ENCODE results near the gene CENPF. TPM values are rescaled to one million over a fixed set of nuclear protein-coding genes. Genes with fewer than 3 reads are reported as not detected.
"Not testable (repeated sequence)": the region's sequence is repeated elsewhere in the genome, so short reads cannot be mapped to it uniquely, and the experiment has no call there.

The CENPF gene
- total and polyA plus RNA-seq, 4 donors, result 1.2 to 9.7 (median 1.9) TPM

- ATAC-seq (ENCODE audit: insufficient read depth, low FRiP score); H3K36me3 ChIP-seq (ENCODE audit: control insufficient read depth in 4 of 4, insufficient read depth in 4 of 4, low read length in 4 of 4); H3K9me3 ChIP-seq (ENCODE audit: control insufficient read depth in 4 of 4, insufficient read depth in 3 of 4, low read length in 3 of 4); H3K27ac ChIP-seq (ENCODE audit: low read depth in 1 of 2, low read length in 1 of 2); H3K4me3 ChIP-seq; H3K27me3 ChIP-seq (ENCODE audit: control insufficient read depth in 3 of 3, insufficient read depth in 3 of 3, low read length in 2 of 3); H3K4me1 ChIP-seq (ENCODE audit: control insufficient read depth in 5 of 5, insufficient read depth in 5 of 5, low read length in 5 of 5); H3K9ac ChIP-seq (ENCODE audit: insufficient read depth in 1 of 2, low read length in 2 of 2); DNase-seq: not testable (repeated sequence)
- WGBS, 2 donors, result 98 to 99% methylated on average over 31 to 43 of the region's 43 CpGs
Measured at GRCh38 chr1:214608817-214609216, 5.8 kb downstream of the CENPF start.

- Histone ChIP-seq H3K4me3 (no peak overlapping the region), H3K9ac (ENCODE audit: insufficient read depth in 1 of 2, low read length in 2 of 2) (no peak overlapping the region), H3K27me3 (ENCODE audit: control insufficient read depth in 3 of 3, insufficient read depth in 3 of 3, low read length in 2 of 3) (no peaks in the 10 kb centered on the region), H3K27ac (ENCODE audit: low read depth in 1 of 2, low read length in 1 of 2) (no peak overlapping the region), H3K36me3 (ENCODE audit: control insufficient read depth in 4 of 4, insufficient read depth in 4 of 4, low read length in 4 of 4) (peaks cover 0 to 6% (median 0%) of the 10 kb centered on the region in 4 donors), H3K9me3 (ENCODE audit: control insufficient read depth in 4 of 4, insufficient read depth in 3 of 4, low read length in 3 of 4) (no peaks in the 10 kb centered on the region), H3K4me1 (ENCODE audit: control insufficient read depth in 5 of 5, insufficient read depth in 5 of 5, low read length in 5 of 5) (no peaks in the 10 kb centered on the region)
- DNase-seq (no peak), ATAC-seq (ENCODE audit: insufficient read depth, low FRiP score) (no peak)
- no peak for TF ChIP-seq CTCF (IDR thresholded peaks at IDR 0.05; ENCODE audit: control extremely low read depth, extremely low read depth)
- WGBS, 2 donors, result 97 to 100% methylated on average over 1 of the region's 1 CpG
Measured at GRCh38 chr1:214609692-214610091, 6.7 kb downstream of the CENPF start.

GRCh38 chr1:214610136-214610535, 7.1 kb downstream of the CENPF start:
- not testable (repeated sequence) for H3K9ac ChIP-seq (ENCODE audit: insufficient read depth in 1 of 2, low read length in 2 of 2); H3K4me1 ChIP-seq (ENCODE audit: control insufficient read depth in 5 of 5, insufficient read depth in 5 of 5, low read length in 5 of 5); ATAC-seq (ENCODE audit: insufficient read depth, low FRiP score); H3K36me3 ChIP-seq (ENCODE audit: control insufficient read depth in 4 of 4, insufficient read depth in 4 of 4, low read length in 4 of 4); H3K9me3 ChIP-seq (ENCODE audit: control insufficient read depth in 4 of 4, insufficient read depth in 3 of 4, low read length in 3 of 4); H3K27me3 ChIP-seq (ENCODE audit: control insufficient read depth in 3 of 3, insufficient read depth in 3 of 3, low read length in 2 of 3); H3K27ac ChIP-seq (ENCODE audit: low read depth in 1 of 2, low read length in 1 of 2); DNase-seq; H3K4me3 ChIP-seq

GRCh38 chr1:214615109-214615508, 12.1 kb downstream of the CENPF start:
- no peak for ATAC-seq (ENCODE audit: insufficient read depth, low FRiP score)
- WGBS, 2 donors, result 97% methylated on average over 6 of the region's 6 CpGs
- Histone ChIP-seq H3K36me3 (ENCODE audit: control insufficient read depth in 4 of 4, insufficient read depth in 4 of 4, low read length in 4 of 4) (peaks cover 0 to 6% (median under 1%) of the 10 kb centered on the region in 4 donors), H3K9me3 (ENCODE audit: control insufficient read depth in 4 of 4, insufficient read depth in 3 of 4, low read length in 3 of 4) (no peaks in the 10 kb centered on the region), H3K4me3 (no peak overlapping the region), H3K27me3 (ENCODE audit: control insufficient read depth in 3 of 3, insufficient read depth in 3 of 3, low read length in 2 of 3) (no peaks in the 10 kb centered on the region), H3K4me1 (ENCODE audit: control insufficient read depth in 5 of 5, insufficient read depth in 5 of 5, low read length in 5 of 5) (peaks cover 0 to 13% (median 0%) of the 10 kb centered on the region in 5 donors), H3K9ac (ENCODE audit: insufficient read depth in 1 of 2, low read length in 2 of 2) (no peak overlapping the region), H3K27ac (ENCODE audit: low read depth in 1 of 2, low read length in 1 of 2) (no peak overlapping the region)
- DNase-seq, result no peak
- TF ChIP-seq CTCF (IDR thresholded peaks at IDR 0.05; ENCODE audit: control extremely low read depth, extremely low read depth), result no peak

- Histone ChIP-seq H3K27me3 (ENCODE audit: control insufficient read depth in 3 of 3, insufficient read depth in 3 of 3, low read length in 2 of 3) (no peaks in the 10 kb centered on the region), H3K4me1 (ENCODE audit: control insufficient read depth in 5 of 5, insufficient read depth in 5 of 5, low read length in 5 of 5) (peaks cover 0 to 13% (median 0%) of the 10 kb centered on the region in 5 donors), H3K4me3 (no peak overlapping the region), H3K27ac (ENCODE audit: low read depth in 1 of 2, low read length in 1 of 2) (no peak overlapping the region), H3K9me3 (ENCODE audit: control insufficient read depth in 4 of 4, insufficient read depth in 3 of 4, low read length in 3 of 4) (no peaks in the 10 kb centered on the region), H3K36me3 (ENCODE audit: control insufficient read depth in 4 of 4, insufficient read depth in 4 of 4, low read length in 4 of 4) (peaks cover 0 to 13% (median 4%) of the 10 kb centered on the region in 4 donors), H3K9ac (ENCODE audit: insufficient read depth in 1 of 2, low read length in 2 of 2) (no peak overlapping the region)
- DNase-seq (peak in 2 of 3 donors; percentile 82 to 89), ATAC-seq (ENCODE audit: insufficient read depth, low FRiP score) (no peak)
- no peak for TF ChIP-seq CTCF (IDR thresholded peaks at IDR 0.05; ENCODE audit: control extremely low read depth, extremely low read depth)
- WGBS, 2 donors, result 77 to 82% methylated on average over 3 of the region's 3 CpGs
Measured at GRCh38 chr1:214615871-214616270, 12.9 kb downstream of the CENPF start.
